ENCODE measurements around the gene NPEPL1. TPM values are rescaled to one million over a fixed set of nuclear protein-coding genes. Genes with fewer than 3 reads are reported as not detected.

The NPEPL1 gene
- total and polyA plus RNA-seq, 7 experiments from 2014 or later, result 6.2 to 76.2 (median 49.5) TPM

GRCh38 chr20:58744836-58745235 lies 52.2 kb downstream of the NPEPL1 start:
- Histone ChIP-seq H3K27ac (ENCODE audit: low read depth, low read length) (no peak overlapping the region), H3K36me3 (ENCODE audit: control insufficient read depth in 2 of 3, insufficient read depth in 3 of 3, low read length in 3 of 3) (no peaks in the 10 kb centered on the region), H3K9me3 (ENCODE audit: control insufficient read depth in 2 of 3, low read length in 3 of 3) (no peaks in the 10 kb centered on the region), H3K4me1 (ENCODE audit: control insufficient read depth in 2 of 2, insufficient read depth in 2 of 2, low read length in 2 of 2) (no peaks in the 10 kb centered on the region), H3K4me3 (ENCODE audit: low read length) (no peak overlapping the region), H3K27me3 (ENCODE audit: control insufficient read depth in 2 of 2, insufficient read depth in 2 of 2, low read length in 2 of 2) (no peaks in the 10 kb centered on the region)
- ChIA-PET CTCF (no interaction called here), POLR2A (no interaction called here)
- Mint-ChIP-seq H3K4me1 (no peaks in the 10 kb centered on the region), H3K36me3 (no peaks in the 10 kb centered on the region), H3K27ac (no peak overlapping the region), H3K27me3 (peaks cover 24 to 43% (median 33%) of the 10 kb centered on the region in 5 donors), H3K4me3 (no peak overlapping the region), H3K9me3 (peaks cover 0 to 3% (median 0%) of the 10 kb centered on the region in 11 donors)
- DNase-seq (no peak), ATAC-seq (no peak)
- intact Hi-C loops (cut with micrococcal nuclease), result no loop called here

DNA sequence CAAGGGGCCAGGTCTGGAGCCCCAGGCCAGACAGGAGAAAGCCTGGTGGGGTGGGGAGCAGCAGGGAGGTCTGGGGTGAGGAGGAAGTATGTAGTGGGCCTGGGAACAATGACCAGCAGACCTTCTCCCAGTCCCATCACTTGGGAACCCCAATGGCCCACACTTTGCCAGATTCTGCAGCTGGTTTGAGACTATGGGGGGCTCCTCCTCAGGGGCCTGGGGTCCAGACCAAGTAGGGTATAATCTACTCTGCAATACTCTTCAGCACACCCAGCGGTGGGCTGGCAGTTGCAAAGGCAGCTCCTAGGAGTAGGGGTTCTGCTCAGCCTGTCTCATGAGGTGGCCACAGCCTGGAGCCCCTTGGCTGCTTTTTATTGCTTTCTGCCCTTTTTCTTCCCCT lies 52.8 kb downstream of the NPEPL1 start:
- H3K27me3 Mint-ChIP-seq, result peaks cover 19 to 38% (median 31%) of the 10 kb centered on the region in 5 donors
- H3K4me3 ChIP-seq (ENCODE audit: low read length), result no peak overlapping the region
- H3K36me3 Mint-ChIP-seq, result no peaks in the 10 kb centered on the region

GRCh38 chr20:58746620-58747019 lies 54.0 kb downstream of the NPEPL1 start:
- Histone ChIP-seq H3K27ac (ENCODE audit: low read depth, low read length) (no peak overlapping the region), H3K36me3 (ENCODE audit: control insufficient read depth in 2 of 3, insufficient read depth in 3 of 3, low read length in 3 of 3) (no peaks in the 10 kb centered on the region), H3K4me3 (ENCODE audit: low read length) (no peak overlapping the region), H3K4me1 (ENCODE audit: control insufficient read depth in 2 of 2, insufficient read depth in 2 of 2, low read length in 2 of 2) (no peaks in the 10 kb centered on the region), H3K9me3 (ENCODE audit: control insufficient read depth in 2 of 3, low read length in 3 of 3) (no peaks in the 10 kb centered on the region), H3K27me3 (ENCODE audit: control insufficient read depth in 2 of 2, insufficient read depth in 2 of 2, low read length in 2 of 2) (no peaks in the 10 kb centered on the region)
- DNase-seq, result no peak
- Mint-ChIP-seq H3K27me3 (peaks cover 13 to 38% (median 24%) of the 10 kb centered on the region in 5 donors), H3K36me3 (peaks cover 0 to 4% (median 0%) of the 10 kb centered on the region in 5 donors), H3K4me3 (no peak overlapping the region), H3K4me1 (peaks cover 0 to 2% (median 0%) of the 10 kb centered on the region in 7 donors), H3K27ac (no peak overlapping the region), H3K9me3 (no peaks in the 10 kb centered on the region)
- intact Hi-C loops (cut with micrococcal nuclease), result no loop called here
- ChIA-PET POLR2A (no interaction called here), CTCF (interaction anchor here (0.6 kb wide), 1 partner anchor 273 kb away, joined by 5 read pairs; no protein-coding TSS in a partner anchor)
- no peak for ATAC-seq

More for the DNA sequence above, 52.8 kb downstream of the NPEPL1 start:
- no peak overlapping the region for H3K4me3 Mint-ChIP-seq
- peaks cover 0 to under 1% (median 0%) of the 10 kb centered on the region in 11 donors for H3K9me3 Mint-ChIP-seq
- no peak overlapping the region for H3K27ac ChIP-seq (ENCODE audit: low read depth, low read length)
- no peak overlapping the region for H3K27ac Mint-ChIP-seq
- no peaks in the 10 kb centered on the region for H3K36me3 ChIP-seq (ENCODE audit: control insufficient read depth in 2 of 3, insufficient read depth in 3 of 3, low read length in 3 of 3)
- H3K27me3 ChIP-seq (ENCODE audit: control insufficient read depth in 2 of 2, insufficient read depth in 2 of 2, low read length in 2 of 2), result no peaks in the 10 kb centered on the region
- ChIA-PET CTCF (no interaction called here), POLR2A (no interaction called here)
- no peak for ATAC-seq
- H3K4me1 Mint-ChIP-seq, result no peaks in the 10 kb centered on the region
- H3K4me1 ChIP-seq (ENCODE audit: control insufficient read depth in 2 of 2, insufficient read depth in 2 of 2, low read length in 2 of 2), result no peaks in the 10 kb centered on the region
- H3K9me3 ChIP-seq (ENCODE audit: control insufficient read depth in 2 of 3, low read length in 3 of 3), result no peaks in the 10 kb centered on the region
- intact Hi-C loops (cut with micrococcal nuclease), result no loop called here
- no peak for DNase-seq

GRCh38 chr20:58747211-58747610 lies 54.6 kb downstream of the NPEPL1 start:
- Histone ChIP-seq H3K4me3 (ENCODE audit: low read length) (no peak overlapping the region), H3K27me3 (ENCODE audit: control insufficient read depth in 2 of 2, insufficient read depth in 2 of 2, low read length in 2 of 2) (no peaks in the 10 kb centered on the region), H3K4me1 (ENCODE audit: control insufficient read depth in 2 of 2, insufficient read depth in 2 of 2, low read length in 2 of 2) (no peaks in the 10 kb centered on the region), H3K9me3 (ENCODE audit: control insufficient read depth in 2 of 3, low read length in 3 of 3) (no peaks in the 10 kb centered on the region), H3K36me3 (ENCODE audit: control insufficient read depth in 2 of 3, insufficient read depth in 3 of 3, low read length in 3 of 3) (no peaks in the 10 kb centered on the region), H3K27ac (ENCODE audit: low read depth, low read length) (no peak overlapping the region)
- H3K4me1 Mint-ChIP-seq, result peaks cover 0 to 2% (median 0%) of the 10 kb centered on the region in 7 donors
- peaks cover 0 to 4% (median 0%) of the 10 kb centered on the region in 5 donors for H3K36me3 Mint-ChIP-seq
- H3K9me3 Mint-ChIP-seq, result no peaks in the 10 kb centered on the region
- H3K4me3 Mint-ChIP-seq, result no peak overlapping the region
- H3K27me3 Mint-ChIP-seq, result peaks cover 11 to 36% (median 22%) of the 10 kb centered on the region in 5 donors
- ChIA-PET POLR2A (no interaction called here), CTCF (interaction anchor here (0.6 kb wide), 1 partner anchor 274 kb away, joined by 5 read pairs; no protein-coding TSS in a partner anchor)
- no peak for DNase-seq
- ATAC-seq, result no peak
- intact Hi-C loops (cut with micrococcal nuclease), result no loop called here
- no peak overlapping the region for H3K27ac Mint-ChIP-seq

- no peaks in the 10 kb centered on the region for H3K36me3 ChIP-seq (ENCODE audit: control insufficient read depth in 2 of 3, insufficient read depth in 3 of 3, low read length in 3 of 3)
- DNase-seq, result no peak
- no peaks in the 10 kb centered on the region for H3K4me1 ChIP-seq (ENCODE audit: control insufficient read depth in 2 of 2, insufficient read depth in 2 of 2, low read length in 2 of 2)
- H3K9me3 Mint-ChIP-seq, result no peaks in the 10 kb centered on the region
- ChIA-PET POLR2A (no interaction called here), CTCF (no interaction called here)
- H3K27ac Mint-ChIP-seq, result no peak overlapping the region
- H3K4me3 Mint-ChIP-seq, result no peak overlapping the region
- intact Hi-C loops (cut with micrococcal nuclease), result no loop called here
- H3K4me1 Mint-ChIP-seq, result peaks cover 0 to 2% (median 0%) of the 10 kb centered on the region in 7 donors
- no peak overlapping the region for H3K4me3 ChIP-seq (ENCODE audit: low read length)
- H3K27me3 ChIP-seq (ENCODE audit: control insufficient read depth in 2 of 2, insufficient read depth in 2 of 2, low read length in 2 of 2), result no peaks in the 10 kb centered on the region
- no peak for ATAC-seq
- H3K27me3 Mint-ChIP-seq, result peaks cover 8 to 29% (median 19%) of the 10 kb centered on the region in 5 donors
- no peaks in the 10 kb centered on the region for H3K9me3 ChIP-seq (ENCODE audit: control insufficient read depth in 2 of 3, low read length in 3 of 3)
- no peak overlapping the region for H3K27ac ChIP-seq (ENCODE audit: low read depth, low read length)
- peaks cover 0 to 4% (median 0%) of the 10 kb centered on the region in 5 donors for H3K36me3 Mint-ChIP-seq
These were observed 56.0 kb downstream of the NPEPL1 start for GRCh38 chr20:58748618-58749017.

GRCh38 chr20:58749098-58749769 lies 56.6 kb downstream of the NPEPL1 start:
- no peak for DNase-seq

DNA sequence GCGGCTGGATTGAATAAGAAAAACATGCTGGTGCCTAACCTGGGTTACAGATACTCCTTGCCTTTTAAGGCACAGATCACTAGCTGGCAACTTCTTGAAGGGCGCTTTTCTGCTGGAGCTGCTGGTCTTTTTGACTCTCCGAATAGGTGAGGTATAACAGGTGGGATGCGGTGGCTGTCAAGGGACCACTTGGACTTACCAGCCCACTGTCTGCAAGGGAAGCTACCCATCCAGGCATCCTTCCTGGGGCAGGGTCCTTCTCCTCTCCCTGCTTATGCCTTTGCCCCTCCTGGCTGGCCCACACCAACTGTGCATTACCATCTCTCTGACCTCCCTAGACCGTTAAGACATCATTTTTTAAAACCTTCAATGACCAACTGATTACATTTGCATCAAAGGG lies 57.4 kb downstream of the NPEPL1 start:
- Histone ChIP-seq H3K9me3 (ENCODE audit: control insufficient read depth in 2 of 3, low read length in 3 of 3) (no peaks in the 10 kb centered on the region), H3K4me3 (ENCODE audit: low read length) (no peak overlapping the region), H3K27ac (ENCODE audit: low read depth, low read length) (no peak overlapping the region), H3K27me3 (ENCODE audit: control insufficient read depth in 2 of 2, insufficient read depth in 2 of 2, low read length in 2 of 2) (no peaks in the 10 kb centered on the region), H3K36me3 (ENCODE audit: control insufficient read depth in 2 of 3, insufficient read depth in 3 of 3, low read length in 3 of 3) (no peaks in the 10 kb centered on the region), H3K4me1 (ENCODE audit: control insufficient read depth in 2 of 2, insufficient read depth in 2 of 2, low read length in 2 of 2) (no peaks in the 10 kb centered on the region)
- intact Hi-C loops (cut with micrococcal nuclease), result no loop called here
- ChIA-PET CTCF (no interaction called here), POLR2A (no interaction called here)
- H3K4me3 Mint-ChIP-seq, result no peak overlapping the region
- ATAC-seq (no peak), DNase-seq (no peak)
- H3K9me3 Mint-ChIP-seq, result no peaks in the 10 kb centered on the region
- no peak overlapping the region for H3K27ac Mint-ChIP-seq
- H3K27me3 Mint-ChIP-seq, result peaks cover 6 to 35% (median 15%) of the 10 kb centered on the region in 5 donors
- peaks cover 0 to 4% (median 0%) of the 10 kb centered on the region in 5 donors for H3K36me3 Mint-ChIP-seq
- H3K4me1 Mint-ChIP-seq, result peaks cover 0 to 2% (median 0%) of the 10 kb centered on the region in 7 donors

More at GRCh38 chr20:58749098-58749769, 56.6 kb downstream of the NPEPL1 start:
- ChIA-PET POLR2A (no interaction called here), CTCF (no interaction called here)
- Histone ChIP-seq H3K27ac (ENCODE audit: low read depth, low read length) (no peak overlapping the region), H3K4me1 (ENCODE audit: control insufficient read depth in 2 of 2, insufficient read depth in 2 of 2, low read length in 2 of 2) (no peaks in the 10 kb centered on the region), H3K4me3 (ENCODE audit: low read length) (no peak overlapping the region), H3K27me3 (ENCODE audit: control insufficient read depth in 2 of 2, insufficient read depth in 2 of 2, low read length in 2 of 2) (no peaks in the 10 kb centered on the region), H3K9me3 (ENCODE audit: control insufficient read depth in 2 of 3, low read length in 3 of 3) (no peaks in the 10 kb centered on the region), H3K36me3 (ENCODE audit: control insufficient read depth in 2 of 3, insufficient read depth in 3 of 3, low read length in 3 of 3) (no peaks in the 10 kb centered on the region)
- peaks cover 0 to 4% (median 0%) of the 10 kb centered on the region in 5 donors for H3K36me3 Mint-ChIP-seq
- peaks cover 6 to 30% (median 19%) of the 10 kb centered on the region in 5 donors for H3K27me3 Mint-ChIP-seq
- H3K4me1 Mint-ChIP-seq, result peaks cover 0 to 2% (median 0%) of the 10 kb centered on the region in 7 donors
- no peak for ATAC-seq
- intact Hi-C loops (cut with micrococcal nuclease), result no loop called here
- no peak overlapping the region for H3K4me3 Mint-ChIP-seq
- H3K9me3 Mint-ChIP-seq, result no peaks in the 10 kb centered on the region
- H3K27ac Mint-ChIP-seq, result no peak overlapping the region

Data from naive thymus-derived CD4-positive, alpha-beta T cell (primary cell).